Endothelial cell (in vitro differentiated cells): ENCODE results near the gene KCNN3. TPM values are rescaled to one million over a fixed set of nuclear protein-coding genes. Genes with fewer than 3 reads are reported as not detected.

Experiments used
- DNase-seq: peaks from one replicate; pipeline ENCODE4 v3.0.0; 2021; ENCODE audit warnings: low spot score
- H3K27ac Mint-ChIP-seq: one replicate; pipeline ENCODE4 v1.8.0; 2021; ENCODE audit warnings: mixed read lengths, inconsistent platforms; ENCODE audit not compliant: unreplicated experiment
- H3K27me3 Mint-ChIP-seq: one replicate; pipeline ENCODE4 v1.8.0; 2021; ENCODE audit warnings: mild to moderate bottlenecking, moderate library complexity, mixed read lengths, inconsistent platforms; ENCODE audit not compliant: unreplicated experiment
- H3K36me3 Mint-ChIP-seq: one replicate; pipeline ENCODE4 v1.8.0; 2021; ENCODE audit warnings: mild to moderate bottlenecking, low read depth, mixed read lengths, inconsistent platforms; ENCODE audit not compliant: unreplicated experiment
- H3K4me1 Mint-ChIP-seq: one replicate; pipeline ENCODE4 v1.8.0; 2021; ENCODE audit warnings: mild to moderate bottlenecking, mixed read lengths, inconsistent platforms; ENCODE audit not compliant: unreplicated experiment
- H3K4me3 Mint-ChIP-seq: one replicate; pipeline ENCODE4 v1.8.0; 2021; ENCODE audit warnings: mild to moderate bottlenecking, mixed read lengths, inconsistent platforms; ENCODE audit not compliant: unreplicated experiment
- H3K9me3 Mint-ChIP-seq: one replicate; pipeline ENCODE4 v1.8.0; 2021; ENCODE audit warnings: mixed read lengths, inconsistent platforms; ENCODE audit not compliant: unreplicated experiment
- total RNA-seq: library from RNA; stranded (reverse); fragmentation: NEBNext Ultra II Directional; extraction: Animal tissue kit (Norgen Biotek cat#: 25700); gene quantifications from one replicate; pipeline ENCODE4 v1.2.1, GENCODE V29; 2021; ENCODE audit not compliant: unreplicated experiment
- TF ChIP-seq, protein P1 (sequence below): fragments of 200-600 bp; sonication (generic); IDR thresholded peaks from one replicate; pipeline ENCODE4 v1.5.0; 2021; ENCODE audit warnings: antibody characterized with exemption; ENCODE audit not compliant: unreplicated experiment

The KCNN3 gene
- total RNA-seq, 1 donor from 2014 or later, result 17.3 TPM

DNA sequence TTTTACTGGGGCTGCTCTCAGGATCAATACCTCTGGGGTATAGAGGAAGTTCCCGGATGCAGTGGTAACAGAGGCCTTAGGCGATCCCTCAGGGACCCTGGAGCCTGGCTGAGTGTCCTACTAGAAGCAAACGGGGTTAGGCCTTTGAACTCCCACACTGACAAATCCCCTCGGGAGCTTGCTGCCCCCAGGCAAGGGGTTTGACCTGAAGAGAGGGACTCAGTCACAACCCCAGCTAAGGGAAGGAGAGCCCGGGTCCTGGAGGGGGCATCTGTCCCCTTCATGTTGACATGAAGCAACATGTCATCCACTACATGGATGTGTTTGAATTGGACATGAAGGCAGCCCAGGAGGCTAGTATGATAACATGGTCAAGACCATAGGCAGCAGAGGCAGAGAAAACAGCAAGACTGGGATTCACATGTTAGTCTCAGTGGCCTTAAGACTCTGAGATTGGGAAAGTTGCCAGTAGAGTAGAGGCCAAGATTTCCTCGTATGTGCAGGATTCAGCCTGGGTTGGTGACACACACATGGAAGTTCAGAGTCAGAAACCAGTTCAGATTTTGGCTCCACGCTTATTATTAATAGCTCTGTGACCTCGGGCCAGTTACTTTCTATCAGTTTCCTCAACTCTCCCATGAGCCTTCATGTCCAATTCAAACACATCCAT is 101.5 kb downstream of the KCNN3 start:
- Mint-ChIP-seq H3K27ac (no peak overlapping the region), H3K27me3 (peaks cover 6% of the 10 kb centered on the region), H3K36me3 (no peaks in the 10 kb centered on the region), H3K4me1 (peaks cover 7% of the 10 kb centered on the region), H3K4me3 (no peak overlapping the region), H3K9me3 (no peaks in the 10 kb centered on the region)
- TF ChIP-seq, protein P1, sequence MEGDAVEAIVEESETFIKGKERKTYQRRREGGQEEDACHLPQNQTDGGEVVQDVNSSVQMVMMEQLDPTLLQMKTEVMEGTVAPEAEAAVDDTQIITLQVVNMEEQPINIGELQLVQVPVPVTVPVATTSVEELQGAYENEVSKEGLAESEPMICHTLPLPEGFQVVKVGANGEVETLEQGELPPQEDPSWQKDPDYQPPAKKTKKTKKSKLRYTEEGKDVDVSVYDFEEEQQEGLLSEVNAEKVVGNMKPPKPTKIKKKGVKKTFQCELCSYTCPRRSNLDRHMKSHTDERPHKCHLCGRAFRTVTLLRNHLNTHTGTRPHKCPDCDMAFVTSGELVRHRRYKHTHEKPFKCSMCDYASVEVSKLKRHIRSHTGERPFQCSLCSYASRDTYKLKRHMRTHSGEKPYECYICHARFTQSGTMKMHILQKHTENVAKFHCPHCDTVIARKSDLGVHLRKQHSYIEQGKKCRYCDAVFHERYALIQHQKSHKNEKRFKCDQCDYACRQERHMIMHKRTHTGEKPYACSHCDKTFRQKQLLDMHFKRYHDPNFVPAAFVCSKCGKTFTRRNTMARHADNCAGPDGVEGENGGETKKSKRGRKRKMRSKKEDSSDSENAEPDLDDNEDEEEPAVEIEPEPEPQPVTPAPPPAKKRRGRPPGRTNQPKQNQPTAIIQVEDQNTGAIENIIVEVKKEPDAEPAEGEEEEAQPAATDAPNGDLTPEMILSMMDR, result no peak
- no peak for DNase-seq

DNA sequence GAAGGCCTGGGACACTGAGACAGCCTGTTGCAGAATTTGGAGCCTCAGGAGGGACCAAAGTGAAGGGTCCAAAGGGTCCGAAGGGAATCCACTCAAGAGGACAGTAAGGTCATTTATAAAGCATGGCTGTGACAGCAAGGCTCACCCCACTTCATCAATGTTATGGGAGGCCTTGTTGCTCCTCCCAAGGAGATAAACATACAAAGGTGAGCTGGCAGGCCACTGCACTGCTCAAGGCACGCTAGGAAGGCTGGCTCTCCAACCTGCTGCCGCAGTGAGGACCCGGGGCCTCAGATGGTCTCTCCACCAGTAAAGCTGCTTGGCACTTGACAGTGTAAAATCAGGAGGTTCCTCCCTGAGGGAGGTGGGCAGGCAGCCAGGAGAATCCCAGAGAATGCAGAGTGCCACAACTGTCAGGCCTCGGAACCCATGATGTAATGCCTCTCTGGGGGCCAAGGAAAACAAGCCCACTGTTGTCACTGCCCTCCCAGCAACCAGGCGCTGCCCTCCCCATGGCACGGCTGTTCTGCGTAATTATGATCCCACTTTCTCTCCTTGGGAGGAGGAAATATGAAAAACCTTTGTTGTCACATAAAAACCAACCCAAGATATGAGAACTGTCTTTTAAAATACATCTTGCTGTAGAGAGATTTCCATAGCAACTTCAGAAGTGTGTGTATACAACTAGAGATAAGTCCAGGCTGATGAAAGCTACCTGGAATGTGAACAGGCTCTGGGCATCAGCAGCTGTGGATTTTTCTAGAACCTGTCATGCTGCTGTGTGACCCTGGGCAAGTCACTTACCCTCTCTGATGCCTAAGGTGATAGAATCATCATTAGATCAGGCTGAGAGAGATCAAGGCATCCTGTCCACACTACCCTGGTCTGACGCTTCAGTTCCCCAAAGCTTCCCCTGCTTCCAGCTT is 102.5 kb downstream of the KCNN3 start:
- Mint-ChIP-seq H3K4me1 (peaks cover 2% of the 10 kb centered on the region), H3K27ac (no peak overlapping the region), H3K36me3 (no peaks in the 10 kb centered on the region), H3K4me3 (no peak overlapping the region), H3K27me3 (peaks cover 5% of the 10 kb centered on the region), H3K9me3 (no peaks in the 10 kb centered on the region)
- DNase-seq, result no peak
- TF ChIP-seq, protein P1, result no peak

DNA sequence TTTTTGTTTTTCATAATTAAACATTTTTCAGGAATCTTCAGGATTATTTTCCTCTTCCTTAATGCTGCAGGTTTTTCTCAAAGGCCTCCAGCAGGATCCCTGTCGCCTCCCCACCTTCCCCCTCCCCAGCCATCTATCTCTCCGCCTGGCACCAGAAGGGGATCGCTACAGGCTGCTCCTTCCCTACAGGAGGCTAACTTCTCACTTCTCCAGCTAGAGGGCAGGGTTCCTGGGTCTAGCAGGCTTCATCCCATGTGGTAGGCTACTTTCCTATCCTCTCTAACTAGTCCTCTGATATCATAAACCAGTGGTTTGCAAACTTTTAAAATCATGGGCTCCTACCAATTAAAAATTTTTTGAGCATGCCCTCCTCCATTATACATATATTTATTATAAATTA is 104.1 kb downstream of the KCNN3 start:
- no peak overlapping the region for H3K4me3 Mint-ChIP-seq
- H3K9me3 Mint-ChIP-seq, result no peaks in the 10 kb centered on the region
- peak; percentile 21 for DNase-seq
- peaks cover 2% of the 10 kb centered on the region for H3K27me3 Mint-ChIP-seq
- TF ChIP-seq, protein P1, result no peak
- no peak overlapping the region for H3K27ac Mint-ChIP-seq
- peaks cover 2% of the 10 kb centered on the region for H3K4me1 Mint-ChIP-seq
- no peaks in the 10 kb centered on the region for H3K36me3 Mint-ChIP-seq

DNA sequence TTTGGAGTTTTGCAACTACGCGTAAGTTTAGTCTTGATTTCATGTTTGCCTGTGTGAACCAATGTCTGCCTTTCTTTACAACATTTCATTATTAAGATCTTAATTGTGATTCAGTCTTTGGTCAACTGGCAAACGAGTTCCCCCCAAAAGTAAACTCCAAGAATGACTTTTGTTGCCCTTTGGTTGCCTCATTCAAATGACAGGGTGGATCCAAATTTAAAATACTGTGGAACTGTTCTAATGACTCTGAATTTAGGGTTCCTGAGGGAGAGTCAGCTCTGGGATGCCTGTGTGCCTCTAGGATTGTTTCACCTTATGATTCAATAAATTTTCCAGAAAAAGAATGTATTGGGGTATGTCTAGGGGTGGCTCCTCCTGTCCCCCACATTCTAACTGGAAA is 105.3 kb downstream of the KCNN3 start:
- TF ChIP-seq, protein P1, result no peak
- Mint-ChIP-seq H3K27me3 (peaks cover 2% of the 10 kb centered on the region), H3K4me3 (no peak overlapping the region), H3K36me3 (no peaks in the 10 kb centered on the region), H3K4me1 (peaks cover 2% of the 10 kb centered on the region), H3K27ac (no peak overlapping the region), H3K9me3 (no peaks in the 10 kb centered on the region)
- DNase-seq, result no peak

DNA sequence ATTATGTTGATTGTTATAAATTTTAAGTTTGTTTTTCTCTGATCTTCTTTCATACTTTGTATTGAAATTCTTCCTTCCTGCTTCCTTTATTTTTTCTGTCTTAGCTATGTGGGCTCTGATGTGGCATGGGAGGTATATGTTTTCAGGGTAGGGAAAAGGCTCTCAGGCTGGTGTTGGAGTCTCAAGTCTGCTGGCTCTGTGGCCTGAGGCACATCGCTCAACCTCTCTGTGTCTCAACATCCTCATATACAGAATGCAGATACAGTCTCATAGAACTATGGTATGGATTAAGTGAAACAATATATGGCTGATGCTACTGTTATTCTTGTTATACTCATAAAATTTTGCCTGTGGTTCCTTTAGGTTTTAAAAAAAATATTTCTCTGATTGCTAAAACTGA is 105.9 kb downstream of the KCNN3 start:
- no peaks in the 10 kb centered on the region for H3K9me3 Mint-ChIP-seq
- TF ChIP-seq, protein P1, result no peak
- H3K27me3 Mint-ChIP-seq, result peaks cover 2% of the 10 kb centered on the region
- no peak for DNase-seq
- H3K36me3 Mint-ChIP-seq, result no peaks in the 10 kb centered on the region
- no peak overlapping the region for H3K27ac Mint-ChIP-seq
- peaks cover 2% of the 10 kb centered on the region for H3K4me1 Mint-ChIP-seq
- no peak overlapping the region for H3K4me3 Mint-ChIP-seq
